HCT116 (cell line): ENCODE measurements around the gene FBXW2. TPM values are rescaled to one million over a fixed set of nuclear protein-coding genes. Genes with fewer than 3 reads are reported as not detected.

Experiments
- ATAC-seq: fragments of 200-7000 bp; cut with Tn5 transposase; 2 replicates; pipeline ENCODE4 v1.9.1; 2020; ENCODE audit warnings: mild to moderate bottlenecking, moderate library complexity
- BruUV-seq: library from RNA; stranded (reverse); fragments of 400-500 nt; replicated peaks from 2 replicates; lab custom pipeline; 2021; lab: Mats Ljungman, UMichigan
- CTCF ChIA-PET: fragments of 300-600 bp; sonication (Branson Sonifier 250); formaldehyde crosslinking; loops from one replicate; lab custom pipeline; 2021; ENCODE audit warnings: antibody characterized with exemption; lab: Charles Lee
- POLR2A ChIA-PET: fragments of 300-600, 350-600 bp; sonication (Branson Sonifier 250); formaldehyde crosslinking; loops from one replicate; lab custom pipeline; 2021; ENCODE audit warnings: antibody characterized with exemption; lab: Charles Lee
- RAD21 ChIA-PET, 2 experiments: fragments of 300-600 bp; sonication (Branson Sonifier 250); formaldehyde crosslinking; loops; one replicate each; lab custom pipeline; 2023; ENCODE audit warnings: low total read pairs in 2 of 2; ENCODE audit not compliant: uncharacterized antibody in 2 of 2, unreplicated experiment in 2 of 2, low non-redundant PET in 1 of 2; lab: Charles Lee
- DNase-seq: peaks from one replicate; pipeline ENCODE4 v3.0.0-alpha.2; 2010; ENCODE audit warnings: low read depth, low spot score
- H2AFZ ChIP-seq: fragments of 200-600 bp; shearing (Covaris generic), sonication (generic); 2 replicates; pipeline ENCODE4 v1.6.1; 2017; ENCODE audit warnings: low read depth, mixed run types, mixed read lengths, antibody characterized with exemption, low read length; ENCODE audit not compliant: poor library complexity, severe bottlenecking
- H3K27ac ChIP-seq: 2 replicates; pipeline ENCODE4 v1.5.1; 2012; ENCODE audit warnings: low read depth, low read length
- H3K27me3 ChIP-seq: fragments of 200-600 bp; sonication (generic); 2 replicates; pipeline ENCODE4 v1.6.1; 2016; ENCODE audit warnings: mixed run types, low read length, mixed read lengths; ENCODE audit not compliant: insufficient read depth
- H3K36me3 ChIP-seq, 2 experiments: fragments of 200-500 bp in 1 of 2; fragments of 200-600 bp in 1 of 2; sonication (Bioruptor generic) in 1 of 2; sonication (generic) in 1 of 2; 2 replicates each; pipeline versions ENCODE4 v1.5.1 to v1.6.1; 2014 to 2016; ENCODE audit warnings: low read length in 2 of 2, inconsistent platforms in 1 of 2, mixed read lengths in 1 of 2, mixed run types in 1 of 2; ENCODE audit not compliant: insufficient read depth in 2 of 2, control insufficient read depth in 1 of 2
- H3K4me1 ChIP-seq, 2 experiments: fragments of 200-600 bp in 1 of 2; sonication (generic) in 1 of 2; 2 replicates each; pipeline versions ENCODE4 v1.5.1 to v1.6.1; 2012 to 2017; ENCODE audit warnings: low read length in 2 of 2, inconsistent platforms in 1 of 2, mild to moderate bottlenecking in 1 of 2, mixed read lengths in 1 of 2, mixed run types in 1 of 2, moderate library complexity in 1 of 2; ENCODE audit not compliant: insufficient read depth in 2 of 2, control insufficient read depth in 1 of 2
- H3K4me2 ChIP-seq: fragments of 200-600 bp; sonication (generic); 2 replicates; pipeline ENCODE4 v1.6.1; 2017; ENCODE audit warnings: mixed run types, low read length, mixed read lengths
- H3K4me3 ChIP-seq, 2 experiments: fragments of 200-600 bp in 1 of 2; sonication (generic) in 1 of 2; replicated peaks in 1 of 2; 2 replicates each; pipeline ENCODE4 v1.5.1; 2011 to 2016; ENCODE audit warnings: low read length in 2 of 2, control low read depth in 1 of 2, low read depth in 1 of 2, mild to moderate bottlenecking in 1 of 2, mixed read lengths in 1 of 2, mixed run types in 1 of 2
- H3K79me2 ChIP-seq: fragments of 200-600 bp; sonication (generic); 2 replicates; pipeline ENCODE4 v1.6.1; 2017; ENCODE audit warnings: mild to moderate bottlenecking, mixed run types, low read length, moderate library complexity, mixed read lengths; ENCODE audit not compliant: insufficient read depth
- H3K9ac ChIP-seq: fragments of 200-600 bp; sonication (generic); 2 replicates; pipeline ENCODE4 v1.6.1; 2016; ENCODE audit warnings: low read length, mixed read lengths
- H3K9me2 ChIP-seq: fragments of 200-600 bp; sonication (generic), shearing (Covaris generic); 2 replicates; pipeline ENCODE4 v1.6.1; 2017; ENCODE audit warnings: mixed run types, mild to moderate bottlenecking, moderate library complexity; ENCODE audit not compliant: insufficient read depth
- H3K9me3 ChIP-seq, 2 experiments: fragments of 200-500 bp in 1 of 2; fragments of 200-600 bp in 1 of 2; sonication (Bioruptor generic) in 1 of 2; sonication (generic) in 1 of 2; 2 replicates each; pipeline ENCODE4 v1.6.1; 2014 to 2017; ENCODE audit warnings: low read length in 2 of 2, mixed read lengths in 2 of 2, inconsistent platforms in 1 of 2, low read depth in 1 of 2, mild to moderate bottlenecking in 1 of 2, mixed run types in 1 of 2, moderate library complexity in 1 of 2; ENCODE audit not compliant: control insufficient read depth in 1 of 2, insufficient read depth in 1 of 2
- H4K20me1 ChIP-seq: fragments of 200-600 bp; sonication (generic), shearing (Covaris generic); 2 replicates; pipeline ENCODE4 v1.6.1; 2017; ENCODE audit warnings: mixed run types, mild to moderate bottlenecking, moderate library complexity; ENCODE audit not compliant: insufficient read depth
- ATF3 ChIP-seq: IDR thresholded peaks from 2 replicates; pipeline ENCODE4 v1.6.1; 2012
- CBX3 ChIP-seq: IDR thresholded peaks from 2 replicates; pipeline ENCODE4 v1.6.1; 2012; ENCODE audit warnings: low read depth
- CEBPB ChIP-seq: IDR thresholded peaks from 2 replicates; pipeline ENCODE4 v1.6.1; 2012; ENCODE audit warnings: low read depth
- EGR1 ChIP-seq: IDR thresholded peaks from 2 replicates; pipeline ENCODE4 v1.6.1; 2012; ENCODE audit warnings: low read depth
- ELF1 ChIP-seq: IDR thresholded peaks from 2 replicates; pipeline ENCODE4 v1.6.1; 2012; ENCODE audit warnings: low read depth, borderline replicate concordance
- JUND ChIP-seq: IDR thresholded peaks from 2 replicates; pipeline ENCODE4 v1.6.1; 2012
- MAX ChIP-seq: IDR thresholded peaks from 2 replicates; pipeline ENCODE4 v1.6.1; 2012
- POLR2A ChIP-seq: IDR thresholded peaks from 2 replicates; pipeline ENCODE4 v1.7.0; 2011; ENCODE audit warnings: borderline replicate concordance; ENCODE audit not compliant: insufficient read depth, insufficient read length; ENCODE audit errors: extremely low read depth
- POLR2AphosphoS5 ChIP-seq: IDR thresholded peaks from 2 replicates; pipeline ENCODE4 v1.6.1; 2011; ENCODE audit warnings: mild to moderate bottlenecking, low read depth, low read length, moderate library complexity
- RAD21 ChIP-seq: IDR thresholded peaks from 2 replicates; pipeline ENCODE4 v1.6.1; 2012; ENCODE audit warnings: low read depth, mild to moderate bottlenecking
- REST ChIP-seq: IDR thresholded peaks from 2 replicates; pipeline ENCODE4 v1.6.1; 2012; ENCODE audit warnings: low read depth
- SIN3A ChIP-seq: IDR thresholded peaks from 2 replicates; pipeline ENCODE4 v1.6.1; 2012; ENCODE audit warnings: low read depth
- intact Hi-C: fragments of 100-400 bp; cut with micrococcal nuclease; formaldehyde crosslinking; loops from 2 replicates; pipeline ENCODE4 v1.10.0; 2022
- total RNA-seq: library from RNA; stranded (reverse); gene quantifications from one replicate; pipeline ENCODE4 v1.2.1, GENCODE V29; 2021; ENCODE audit not compliant: unreplicated experiment
- TF ChIP-seq, protein P1 (sequence below): IDR thresholded peaks from 2 replicates; pipeline ENCODE4 v1.6.1; 2011; ENCODE audit warnings: mild to moderate bottlenecking, low read length, moderate library complexity; ENCODE audit not compliant: insufficient replicate concordance; ENCODE audit errors: extremely low read depth

The FBXW2 gene
- total RNA-seq, 1 experiment from 2014 or later, result 59.6 TPM

DNA sequence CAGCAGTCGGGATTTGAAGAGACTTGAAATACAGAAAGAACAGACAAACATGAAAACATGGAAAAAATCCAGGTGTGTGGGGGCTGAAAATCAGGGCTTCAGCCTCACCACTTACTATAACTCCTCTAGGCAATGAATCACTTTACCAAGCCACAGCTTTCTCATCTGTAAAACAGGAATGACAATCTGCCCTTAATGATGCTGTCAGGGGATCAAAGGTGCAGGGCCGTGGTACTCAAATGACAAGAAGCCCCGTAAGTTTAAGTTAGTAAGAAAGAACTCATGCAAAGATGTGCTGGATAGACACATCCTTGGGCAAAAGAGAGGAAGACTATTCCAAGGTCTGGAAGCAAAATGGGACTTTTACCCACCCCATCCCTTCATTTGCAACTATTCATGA lies 34.7 kb downstream of the FBXW2 start:
- Histone ChIP-seq H3K4me3 (no peak overlapping the region), H3K36me3 (peaks cover 8 to 19% of the 10 kb centered on the region in 2 experiments; a peak in 3 of 4 replicates), H3K79me2 (no peaks in the 10 kb centered on the region), H3K4me1 (no peaks in the 10 kb centered on the region), H4K20me1 (peaks cover 5% of the 10 kb centered on the region; the same call in 1 of the 2 replicates), H3K27me3 (no peaks in the 10 kb centered on the region), H3K9me2 (no peaks in the 10 kb centered on the region), H3K9ac (no peak overlapping the region), H2AFZ (no peak overlapping the region), H3K9me3 (no peaks in the 10 kb centered on the region), H3K4me2 (no peak overlapping the region), H3K27ac (no peak overlapping the region)
- no TSS peak for BruUV-seq
- ATAC-seq (no peak), DNase-seq (no peak)
- ChIA-PET POLR2A (no interaction called here), RAD21 (no interaction called here), CTCF (no interaction called here)
- TF ChIP-seq CEBPB, result no peak
- no peak for TF ChIP-seq SIN3A
- TF ChIP-seq, protein P1, sequence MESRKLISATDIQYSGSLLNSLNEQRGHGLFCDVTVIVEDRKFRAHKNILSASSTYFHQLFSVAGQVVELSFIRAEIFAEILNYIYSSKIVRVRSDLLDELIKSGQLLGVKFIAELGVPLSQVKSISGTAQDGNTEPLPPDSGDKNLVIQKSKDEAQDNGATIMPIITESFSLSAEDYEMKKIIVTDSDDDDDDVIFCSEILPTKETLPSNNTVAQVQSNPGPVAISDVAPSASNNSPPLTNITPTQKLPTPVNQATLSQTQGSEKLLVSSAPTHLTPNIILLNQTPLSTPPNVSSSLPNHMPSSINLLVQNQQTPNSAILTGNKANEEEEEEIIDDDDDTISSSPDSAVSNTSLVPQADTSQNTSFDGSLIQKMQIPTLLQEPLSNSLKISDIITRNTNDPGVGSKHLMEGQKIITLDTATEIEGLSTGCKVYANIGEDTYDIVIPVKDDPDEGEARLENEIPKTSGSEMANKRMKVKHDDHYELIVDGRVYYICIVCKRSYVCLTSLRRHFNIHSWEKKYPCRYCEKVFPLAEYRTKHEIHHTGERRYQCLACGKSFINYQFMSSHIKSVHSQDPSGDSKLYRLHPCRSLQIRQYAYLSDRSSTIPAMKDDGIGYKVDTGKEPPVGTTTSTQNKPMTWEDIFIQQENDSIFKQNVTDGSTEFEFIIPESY, result no peak
- TF ChIP-seq POLR2A, result no peak
- no peak for TF ChIP-seq REST
- no peak for TF ChIP-seq JUND
- no peak for TF ChIP-seq ELF1
- TF ChIP-seq RAD21, result no peak
- no peak for TF ChIP-seq EGR1
- TF ChIP-seq CBX3, result no peak
- TF ChIP-seq POLR2AphosphoS5, result no peak
- TF ChIP-seq MAX, result no peak
- TF ChIP-seq ATF3, result no peak
- intact Hi-C loops, result loop anchor here (10.0 kb wide), 1 partner anchor 396 kb away; no protein-coding TSS in a partner anchor
